Astrocyte (in vitro differentiated cells and primary cell): ENCODE measurements around the gene GINS3.

Source experiments
- EZH2 ChIP-seq: IDR thresholded peaks from 2 replicates; pipeline ENCODE4 v1.6.1; 2012; ENCODE audit warnings: mild to moderate bottlenecking, low read length, inconsistent platforms; ENCODE audit not compliant: insufficient read depth
- TF ChIP-seq, protein P1 (sequence below): IDR thresholded peaks from 2 replicates; pipeline ENCODE4 v1.5.1; 2011; ENCODE audit warnings: low read depth, mild to moderate bottlenecking, inconsistent platforms, low read length, moderate library complexity; ENCODE audit not compliant: insufficient read depth

GRCh38 chr16:58360041-58360634 is 32.1 kb upstream of the GINS3 start:
- TF ChIP-seq, protein P1, sequence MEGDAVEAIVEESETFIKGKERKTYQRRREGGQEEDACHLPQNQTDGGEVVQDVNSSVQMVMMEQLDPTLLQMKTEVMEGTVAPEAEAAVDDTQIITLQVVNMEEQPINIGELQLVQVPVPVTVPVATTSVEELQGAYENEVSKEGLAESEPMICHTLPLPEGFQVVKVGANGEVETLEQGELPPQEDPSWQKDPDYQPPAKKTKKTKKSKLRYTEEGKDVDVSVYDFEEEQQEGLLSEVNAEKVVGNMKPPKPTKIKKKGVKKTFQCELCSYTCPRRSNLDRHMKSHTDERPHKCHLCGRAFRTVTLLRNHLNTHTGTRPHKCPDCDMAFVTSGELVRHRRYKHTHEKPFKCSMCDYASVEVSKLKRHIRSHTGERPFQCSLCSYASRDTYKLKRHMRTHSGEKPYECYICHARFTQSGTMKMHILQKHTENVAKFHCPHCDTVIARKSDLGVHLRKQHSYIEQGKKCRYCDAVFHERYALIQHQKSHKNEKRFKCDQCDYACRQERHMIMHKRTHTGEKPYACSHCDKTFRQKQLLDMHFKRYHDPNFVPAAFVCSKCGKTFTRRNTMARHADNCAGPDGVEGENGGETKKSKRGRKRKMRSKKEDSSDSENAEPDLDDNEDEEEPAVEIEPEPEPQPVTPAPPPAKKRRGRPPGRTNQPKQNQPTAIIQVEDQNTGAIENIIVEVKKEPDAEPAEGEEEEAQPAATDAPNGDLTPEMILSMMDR: no peak
- TF ChIP-seq EZH2: no peak
